AG10803 (cell line): ENCODE data around the gene RGS6.

ENCODE experiments used
- DNase-seq: peaks from one replicate; pipeline ENCODE4 v3.0.0; 2010; ENCODE audit warnings: low read depth
- H3K4me3 ChIP-seq: 2 replicates; pipeline ENCODE4 v1.5.1; 2011; ENCODE audit warnings: mild to moderate bottlenecking, low read length, control low read depth
- TF ChIP-seq, protein P1 (sequence below): conservative IDR thresholded peaks from 2 replicates; pipeline ENCODE4 v1.5.1; 2011; ENCODE audit warnings: mild to moderate bottlenecking, low read length, control low read depth, inconsistent platforms

Gene RGS6

DNA sequence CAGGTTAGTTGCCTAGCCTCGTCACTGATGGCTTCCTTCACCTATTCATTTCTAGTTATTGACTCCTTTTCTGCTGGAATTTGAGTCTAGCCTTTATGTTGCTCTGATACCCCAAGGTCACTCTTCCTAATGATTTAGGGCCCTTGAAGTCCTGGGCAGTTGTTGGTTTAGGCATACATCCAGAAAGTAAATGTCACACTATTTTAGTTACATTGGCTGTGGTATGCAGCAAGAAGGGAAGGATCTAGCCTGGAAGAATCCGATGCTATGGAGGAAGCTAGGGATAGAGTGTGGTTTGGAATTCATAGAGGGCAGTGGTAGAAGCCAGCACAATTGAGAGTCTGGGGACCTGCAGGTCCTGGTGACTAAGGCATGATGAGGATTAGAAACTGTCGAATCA is 38.0 kb downstream of the RGS6 start:
- no peak for DNase-seq
- TF ChIP-seq, protein P1, sequence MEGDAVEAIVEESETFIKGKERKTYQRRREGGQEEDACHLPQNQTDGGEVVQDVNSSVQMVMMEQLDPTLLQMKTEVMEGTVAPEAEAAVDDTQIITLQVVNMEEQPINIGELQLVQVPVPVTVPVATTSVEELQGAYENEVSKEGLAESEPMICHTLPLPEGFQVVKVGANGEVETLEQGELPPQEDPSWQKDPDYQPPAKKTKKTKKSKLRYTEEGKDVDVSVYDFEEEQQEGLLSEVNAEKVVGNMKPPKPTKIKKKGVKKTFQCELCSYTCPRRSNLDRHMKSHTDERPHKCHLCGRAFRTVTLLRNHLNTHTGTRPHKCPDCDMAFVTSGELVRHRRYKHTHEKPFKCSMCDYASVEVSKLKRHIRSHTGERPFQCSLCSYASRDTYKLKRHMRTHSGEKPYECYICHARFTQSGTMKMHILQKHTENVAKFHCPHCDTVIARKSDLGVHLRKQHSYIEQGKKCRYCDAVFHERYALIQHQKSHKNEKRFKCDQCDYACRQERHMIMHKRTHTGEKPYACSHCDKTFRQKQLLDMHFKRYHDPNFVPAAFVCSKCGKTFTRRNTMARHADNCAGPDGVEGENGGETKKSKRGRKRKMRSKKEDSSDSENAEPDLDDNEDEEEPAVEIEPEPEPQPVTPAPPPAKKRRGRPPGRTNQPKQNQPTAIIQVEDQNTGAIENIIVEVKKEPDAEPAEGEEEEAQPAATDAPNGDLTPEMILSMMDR = no peak
- H3K4me3 ChIP-seq = no peak overlapping the region

DNA sequence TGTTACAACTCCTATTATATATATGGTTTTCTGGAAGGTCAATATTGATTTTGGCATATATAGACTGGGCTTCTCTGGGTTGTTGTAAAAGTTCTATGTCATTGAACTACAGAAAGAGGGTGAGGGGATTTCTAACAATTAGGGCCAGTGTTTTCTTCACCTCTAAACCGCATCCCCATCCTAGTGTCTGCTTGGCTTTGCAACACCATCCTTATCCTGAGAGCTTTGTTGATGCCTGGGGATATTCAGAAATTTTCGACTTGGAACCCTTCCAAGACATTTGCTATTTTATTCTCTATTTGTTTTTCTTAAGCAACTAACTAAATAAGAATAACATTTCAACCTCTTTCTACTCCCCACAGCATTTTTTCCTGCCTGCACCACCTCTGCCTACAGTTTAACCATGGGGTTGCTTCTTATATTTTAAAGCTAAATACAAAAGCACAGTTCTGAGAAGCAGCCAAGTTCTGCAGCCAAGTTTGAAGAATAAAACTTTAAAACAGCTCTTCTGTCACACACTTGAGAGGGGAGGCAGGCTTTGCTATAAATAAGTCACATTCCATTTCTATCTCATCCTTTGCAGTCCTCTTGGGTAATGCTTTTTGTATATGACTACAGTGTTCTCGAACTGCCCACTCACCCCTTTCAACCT is 53.4 kb downstream of the RGS6 start:
- TF ChIP-seq, protein P1 = no peak
- no peak for DNase-seq
- no peak overlapping the region for H3K4me3 ChIP-seq

DNA sequence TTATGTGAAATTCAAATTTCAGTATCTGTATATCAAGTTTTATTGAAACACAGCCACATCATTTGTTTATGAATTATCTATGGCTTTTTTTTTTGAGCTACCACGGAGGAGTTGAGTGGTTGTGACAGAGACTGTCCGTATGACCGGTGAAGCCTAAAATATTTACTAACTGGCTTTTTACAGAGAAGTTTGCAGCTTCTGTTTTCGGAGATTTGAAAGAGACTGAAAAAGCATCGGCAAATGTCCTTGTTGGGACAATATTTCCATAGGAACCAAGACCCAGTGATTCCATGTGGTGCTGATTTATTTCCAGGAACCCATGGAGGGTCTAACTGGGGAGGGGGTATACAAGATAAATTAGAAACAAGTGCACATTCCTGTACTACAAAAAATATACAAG is 56.2 kb downstream of the RGS6 start:
- TF ChIP-seq, protein P1 = no peak
- no peak overlapping the region for H3K4me3 ChIP-seq
- no peak for DNase-seq

DNA sequence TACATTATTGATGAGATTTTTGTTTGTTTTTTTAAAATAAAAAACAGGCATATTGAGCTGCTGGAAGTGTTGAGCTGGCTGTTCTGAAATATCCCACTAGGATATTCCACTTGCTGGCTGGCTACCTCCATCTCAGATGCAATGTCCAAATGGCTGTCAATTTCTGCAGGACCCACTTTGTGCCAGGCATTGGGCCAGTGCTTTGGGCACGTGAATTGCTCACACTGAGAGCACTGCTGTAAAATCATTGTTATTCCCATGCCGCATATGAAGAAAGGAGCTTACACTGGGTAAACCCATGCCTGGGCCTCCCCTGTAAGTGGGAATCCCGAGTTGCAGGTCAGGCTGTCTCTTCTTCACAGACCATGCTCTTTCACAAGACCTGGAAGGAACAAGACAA is 56.7 kb downstream of the RGS6 start:
- DNase-seq = no peak
- TF ChIP-seq, protein P1 = no peak
- no peak overlapping the region for H3K4me3 ChIP-seq

DNA sequence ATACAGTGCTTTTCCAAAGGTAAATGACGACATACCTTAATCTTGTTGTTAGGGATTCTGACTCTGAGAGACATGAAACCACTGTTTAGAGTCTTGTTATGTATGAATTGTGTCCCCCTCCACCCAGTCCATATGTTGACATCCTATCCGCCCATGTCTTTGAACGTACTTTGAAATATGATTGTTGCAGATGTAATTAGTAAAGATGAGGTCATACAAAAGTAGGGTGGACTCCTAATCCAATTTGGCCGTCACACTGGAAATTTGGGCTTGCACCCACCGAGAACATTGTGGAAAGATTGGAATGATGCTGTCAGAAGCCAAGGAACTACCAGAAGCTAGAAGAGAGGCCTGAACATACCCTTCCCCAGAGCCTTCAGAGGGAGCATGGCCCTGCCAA is 62.2 kb downstream of the RGS6 start:
- no peak for DNase-seq

DNA sequence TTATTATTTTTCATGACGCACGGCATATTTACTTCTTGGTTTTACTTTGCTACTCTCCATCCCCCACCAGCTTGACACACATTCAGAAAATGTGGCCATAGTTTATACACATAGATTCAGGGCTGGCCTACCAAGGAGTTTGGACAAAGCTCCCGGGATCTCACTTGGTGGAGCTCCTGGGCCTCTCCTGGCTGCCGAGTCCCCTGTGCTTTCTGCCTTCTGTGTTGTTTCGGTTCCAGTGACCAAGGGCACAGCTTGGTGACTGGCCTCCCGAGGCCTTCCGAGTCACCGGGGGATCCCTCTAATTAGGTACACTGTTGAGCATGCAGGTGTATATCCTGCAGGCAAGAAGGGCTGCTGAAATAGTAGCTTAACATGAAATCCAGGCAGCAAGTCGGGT is 63.5 kb downstream of the RGS6 start:
- TF ChIP-seq, protein P1 = no peak

More for the DNA sequence above, 62.2 kb downstream of the RGS6 start:
- H3K4me3 ChIP-seq = no peak overlapping the region
- TF ChIP-seq, protein P1 = no peak

DNA sequence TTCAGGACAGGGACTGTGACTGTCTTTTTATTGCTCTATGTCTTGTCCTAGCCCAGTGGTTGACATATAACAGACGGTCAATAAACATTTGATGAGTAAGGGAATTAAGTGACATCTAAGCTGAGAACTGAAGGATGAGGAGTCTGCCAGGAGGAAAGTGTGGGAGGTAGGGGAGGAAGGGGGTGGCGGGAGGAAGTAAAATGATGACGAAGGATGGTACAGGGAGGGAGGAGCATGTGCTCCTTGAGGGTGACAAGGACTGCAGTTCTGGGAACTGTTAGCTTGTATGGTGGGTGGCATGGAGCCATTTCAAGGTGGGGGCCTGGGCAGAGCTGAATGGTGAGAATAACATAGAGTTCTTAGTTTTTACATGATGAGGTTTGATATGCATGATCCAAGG is 64.4 kb downstream of the RGS6 start:
- no peak overlapping the region for H3K4me3 ChIP-seq
- DNase-seq = no peak
- TF ChIP-seq, protein P1 = no peak

More for the DNA sequence above, 63.5 kb downstream of the RGS6 start:
- DNase-seq = no peak
- no peak overlapping the region for H3K4me3 ChIP-seq
